Neuronal stem cell (in vitro differentiated cells): ENCODE results near the gene STING1.
"Not testable (repeated sequence)": the region's sequence is repeated elsewhere in the genome, so short reads cannot be mapped to it uniquely, and the experiment has no call there.

Experiments used
- DNase-seq: peaks from one replicate; pipeline ENCODE4 v3.0.0-alpha.2; 2013; ENCODE audit warnings: low spot score
- H2AFZ ChIP-seq: one replicate; pipeline ENCODE4 v1.6.1; 2013; ENCODE audit warnings: mild to moderate bottlenecking, low read length, inconsistent platforms
- H2AK5ac ChIP-seq: 2 replicates; pipeline ENCODE4 v1.6.1; 2013; ENCODE audit warnings: low read depth, mild to moderate bottlenecking, inconsistent platforms, low read length, moderate library complexity, mixed read lengths
- H2BK120ac ChIP-seq: 2 replicates; pipeline ENCODE4 v1.6.1; 2013; ENCODE audit warnings: low read depth, mild to moderate bottlenecking, inconsistent platforms, low read length, moderate library complexity, mixed read lengths
- H2BK12ac ChIP-seq: one replicate; pipeline ENCODE4 v1.6.1; 2013; ENCODE audit warnings: low read length, inconsistent platforms
- H2BK15ac ChIP-seq: 2 replicates; pipeline ENCODE4 v1.6.1; 2013; ENCODE audit warnings: mild to moderate bottlenecking, low read length, inconsistent platforms, mixed read lengths
- H2BK5ac ChIP-seq: one replicate; pipeline ENCODE4 v1.6.1; 2013; ENCODE audit warnings: inconsistent platforms, mild to moderate bottlenecking, low read length, moderate library complexity
- H3K14ac ChIP-seq: one replicate; pipeline ENCODE4 v1.6.1; 2013; ENCODE audit warnings: low read length, inconsistent platforms
- H3K18ac ChIP-seq: 2 replicates; pipeline ENCODE4 v1.6.1; 2013; ENCODE audit warnings: low read length, inconsistent platforms
- H3K23ac ChIP-seq: 2 replicates; pipeline ENCODE4 v1.6.1; 2013; ENCODE audit warnings: low read depth, mild to moderate bottlenecking, mixed read lengths, low read length, inconsistent platforms; ENCODE audit not compliant: poor library complexity
- H3K27ac ChIP-seq: replicated peaks from 3 replicates; pipeline ENCODE4 v1.5.1; 2013; ENCODE audit warnings: low read length, inconsistent platforms
- H3K27me3 ChIP-seq, 3 experiments: 2 replicates each; pipeline ENCODE4 v1.6.1; 2013; ENCODE audit warnings: low read length in 3 of 3, mild to moderate bottlenecking in 2 of 3, inconsistent platforms in 1 of 3, low read depth in 1 of 3, mixed read lengths in 1 of 3, moderate library complexity in 1 of 3; ENCODE audit not compliant: control insufficient read depth in 3 of 3, insufficient read depth in 3 of 3
- H3K36me3 ChIP-seq, 2 donors: replicated peaks in 1 of 2; 2 replicates each; pipeline ENCODE4 v1.6.1; 2013; ENCODE audit warnings: low read length in 2 of 2; ENCODE audit not compliant: control insufficient read depth in 2 of 2, insufficient read depth in 2 of 2
- H3K4ac ChIP-seq: 2 replicates; pipeline ENCODE4 v1.6.1; 2013; ENCODE audit warnings: inconsistent platforms, mild to moderate bottlenecking, low read length, moderate library complexity
- H3K4me1 ChIP-seq, 2 donors: 1 replicate in 1 of 2; 2 replicates in 1 of 2; pipeline ENCODE4 v1.6.1; 2013; ENCODE audit warnings: low read length in 2 of 2, low read depth in 1 of 2; ENCODE audit not compliant: control insufficient read depth in 2 of 2, insufficient read depth in 1 of 2
- H3K4me2 ChIP-seq: one replicate; pipeline ENCODE4 v1.6.1; 2013; ENCODE audit warnings: mild to moderate bottlenecking, low read length, inconsistent platforms; ENCODE audit not compliant: insufficient read depth, poor library complexity, severe bottlenecking
- H3K4me3 ChIP-seq, 2 donors: 2 replicates each; pipeline ENCODE4 v1.5.1; 2013; ENCODE audit warnings: low read length in 2 of 2, mild to moderate bottlenecking in 2 of 2, inconsistent platforms in 1 of 2, moderate library complexity in 1 of 2
- H3K79me1 ChIP-seq: one replicate; pipeline ENCODE4 v1.6.1; 2013; ENCODE audit warnings: low read depth, mild to moderate bottlenecking, inconsistent platforms, low read length, moderate library complexity
- H3K9ac ChIP-seq: one replicate; pipeline ENCODE4 v1.6.1; 2013; ENCODE audit warnings: mild to moderate bottlenecking, low read depth, low read length, inconsistent platforms; ENCODE audit not compliant: poor library complexity
- H3K9me3 ChIP-seq, 2 donors: replicated peaks in 1 of 2; 2 replicates each; pipeline versions ENCODE3 to v1.6.1; 2013; ENCODE audit warnings: low read length in 2 of 2, mild to moderate bottlenecking in 2 of 2, inconsistent platforms in 1 of 2, low read depth in 1 of 2, mixed read lengths in 1 of 2, moderate library complexity in 1 of 2; ENCODE audit not compliant: control insufficient read depth in 2 of 2, insufficient read depth in 1 of 2
- H4K8ac ChIP-seq: one replicate; pipeline ENCODE4 v1.6.1; 2013; ENCODE audit warnings: low read depth, mild to moderate bottlenecking, inconsistent platforms, low read length, moderate library complexity
- H4K91ac ChIP-seq: one replicate; pipeline ENCODE4 v1.6.1; 2013; ENCODE audit warnings: low read length, low read depth, mild to moderate bottlenecking, inconsistent platforms; ENCODE audit not compliant: poor library complexity
- WGBS, 2 donors: extraction: QIAGEN DNeasy Blood & Tissue Kit; methylation state at CpG; one replicate each; pipeline ENCODE4 v1.1.7; 2013; ENCODE audit warnings: missing lambda C conversion rate in 2 of 2, mixed read lengths in 1 of 2; ENCODE audit not compliant: insufficient read length in 2 of 2, insufficient replicate concordance in 1 of 2; ENCODE audit errors: extremely low coverage in 2 of 2; 5-methylcytosine and 5-hydroxymethylcytosine counted together

STING1 gene

GRCh38 chr5:139481580-139482049, 943 bp downstream of the STING1 start:
- no peak overlapping the region for H3K4me2 ChIP-seq
- peak overlapping the region; percentile 51 for H3K18ac ChIP-seq
- no peak overlapping the region for H3K9ac ChIP-seq
- H3K4ac ChIP-seq: no peak overlapping the region
- peak overlapping the region; percentile 7 for H2BK12ac ChIP-seq
- H2BK120ac ChIP-seq: peak overlapping the region; percentile 53
- WGBS, 2 donors: no CpG with 5 or more reads among the region's 5 CpGs
- H3K36me3 ChIP-seq: no peaks in the 10 kb centered on the region
- no peak overlapping the region for H3K27ac ChIP-seq
- no peak for DNase-seq
- H3K4me3 ChIP-seq: no peak overlapping the region
- H3K27me3 ChIP-seq: peaks cover 0 to 3% (median 0%) of the 10 kb centered on the region in 3 experiments
- peak overlapping the region; percentile 29 for H2BK5ac ChIP-seq
- H4K8ac ChIP-seq: no peak overlapping the region
- no peaks in the 10 kb centered on the region for H3K79me1 ChIP-seq
- peak overlapping the region; percentile 67 for H3K23ac ChIP-seq
- H2AK5ac ChIP-seq: peak overlapping the region; percentile 6
- no peak overlapping the region for H3K14ac ChIP-seq
- no peak overlapping the region for H4K91ac ChIP-seq
- H2BK15ac ChIP-seq: peak overlapping the region; percentile 72
- H3K9me3 ChIP-seq: no peaks in the 10 kb centered on the region
- peak overlapping the region; percentile 13 for H2AFZ ChIP-seq
- H3K4me1 ChIP-seq: peaks cover 6 to 10% of the 10 kb centered on the region in 2 donors

GRCh38 chr5:139481122-139481533, 1.4 kb downstream of the STING1 start:
- H2AK5ac ChIP-seq: peak overlapping the region; percentile 15
- peak overlapping the region; percentile 62 for H2BK5ac ChIP-seq
- no peaks in the 10 kb centered on the region for H3K36me3 ChIP-seq
- no peak overlapping the region for H3K27ac ChIP-seq
- WGBS, 2 donors: no CpG with 5 or more reads among the region's 12 CpGs
- peak overlapping the region; percentile 67 for H3K23ac ChIP-seq
- no peak overlapping the region for H3K4me3 ChIP-seq
- peak overlapping the region; percentile 13 for H2AFZ ChIP-seq
- no peak overlapping the region for H3K14ac ChIP-seq
- no peak overlapping the region for H2BK12ac ChIP-seq
- no peaks in the 10 kb centered on the region for H3K9me3 ChIP-seq
- H3K9ac ChIP-seq: no peak overlapping the region
- H4K91ac ChIP-seq: no peak overlapping the region
- no peak for DNase-seq
- no peaks in the 10 kb centered on the region for H3K79me1 ChIP-seq
- no peak overlapping the region for H4K8ac ChIP-seq
- peak overlapping the region; percentile 72 for H3K18ac ChIP-seq
- H3K27me3 ChIP-seq: peaks cover 0 to 3% (median 0%) of the 10 kb centered on the region in 3 experiments
- H3K4ac ChIP-seq: no peak overlapping the region
- H3K4me1 ChIP-seq: peaks cover 2 to 5% of the 10 kb centered on the region in 2 donors
- no peak overlapping the region for H2BK120ac ChIP-seq
- H3K4me2 ChIP-seq: no peak overlapping the region
- peak overlapping the region; percentile 59 for H2BK15ac ChIP-seq

- not testable (repeated sequence) for H3K9me3 ChIP-seq, H2BK5ac ChIP-seq, H3K23ac ChIP-seq, H2BK12ac ChIP-seq, H3K14ac ChIP-seq, H3K4me2 ChIP-seq, H3K4ac ChIP-seq, H3K79me1 ChIP-seq, H3K4me3 ChIP-seq, H3K27me3 ChIP-seq, H2BK15ac ChIP-seq, H2BK120ac ChIP-seq, H3K27ac ChIP-seq, H2AK5ac ChIP-seq, H3K36me3 ChIP-seq, H4K8ac ChIP-seq, H3K9ac ChIP-seq, DNase-seq, H3K4me1 ChIP-seq, H2AFZ ChIP-seq, H3K18ac ChIP-seq, H4K91ac ChIP-seq
- WGBS, 2 donors: no CpG with 5 or more reads among the region's 4 CpGs
Observed at GRCh38 chr5:139479729-139480128, 2.8 kb downstream of the STING1 start.

DNA sequence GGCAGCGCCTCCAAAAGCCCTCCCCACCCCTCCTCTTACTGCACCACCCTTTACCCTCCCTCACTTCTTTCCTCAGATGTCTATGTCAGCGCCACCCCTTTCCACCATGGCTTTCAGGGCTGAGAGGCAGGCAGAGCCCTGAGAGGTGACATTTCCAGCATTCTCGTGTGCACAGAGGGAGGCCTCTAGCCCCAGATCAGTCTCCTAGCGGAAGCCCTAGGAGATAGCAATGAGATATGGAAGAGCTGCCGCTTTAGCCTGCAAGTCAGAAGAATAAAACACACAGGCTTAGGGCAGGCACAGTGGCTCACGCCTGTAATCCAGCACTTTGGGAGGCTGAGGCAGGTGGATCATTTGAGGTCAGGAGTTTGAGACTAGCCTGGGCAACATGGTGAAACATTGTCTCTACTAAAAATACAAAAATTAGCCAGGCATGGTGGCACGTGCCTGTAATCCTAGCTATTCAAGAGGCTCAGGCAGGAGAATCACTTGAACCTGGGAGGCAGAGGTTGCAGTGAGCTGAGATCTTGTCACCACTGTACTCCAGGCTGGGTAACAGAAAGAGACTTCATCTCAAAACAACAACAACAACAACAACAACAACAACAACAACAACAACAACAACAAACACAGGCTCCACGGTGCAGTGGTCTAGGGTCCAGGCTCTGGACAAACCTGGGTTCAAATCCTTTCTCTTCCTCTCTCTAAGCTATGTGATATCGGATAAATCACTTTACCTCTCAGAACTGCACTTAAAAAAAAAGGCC, 3.7 kb downstream of the STING1 start:
- not testable (repeated sequence) for H3K4me1 ChIP-seq, H3K36me3 ChIP-seq, H2AK5ac ChIP-seq, H2BK120ac ChIP-seq, H4K91ac ChIP-seq, H3K79me1 ChIP-seq, H3K14ac ChIP-seq, H3K9ac ChIP-seq, H2BK15ac ChIP-seq, H4K8ac ChIP-seq, H3K4ac ChIP-seq, H3K4me3 ChIP-seq, H3K9me3 ChIP-seq, H3K4me2 ChIP-seq, H3K27me3 ChIP-seq, H3K27ac ChIP-seq, H3K23ac ChIP-seq, H2BK12ac ChIP-seq, H3K18ac ChIP-seq, DNase-seq
- no CpG with 5 or more reads among the region's 9 CpGs for WGBS, 2 donors
- H2AFZ ChIP-seq: peak overlapping the region; percentile 5
- peak overlapping the region; percentile 10 for H2BK5ac ChIP-seq
